BJ (cell line): ENCODE data around the gene MMD. TPM values are rescaled to one million over a fixed set of nuclear protein-coding genes. Genes with fewer than 3 reads are reported as not detected.
A peak's percentile ranks its signal among the peaks of the same experiment; 100 is the strongest.

Experiments used
- CTCF ChIA-PET: fragments of 350-600 bp; formaldehyde crosslinking; extraction: SDS; loops from one replicate; lab custom pipeline; 2021; ENCODE audit warnings: antibody characterized with exemption, inconsistent platforms; lab: Yijun Ruan, JAX
- POLR2A ChIA-PET: fragments of 300-600 bp; sonication (Branson Sonifier 250); formaldehyde crosslinking; extraction: SDS; loops from one replicate; lab custom pipeline; 2021; ENCODE audit warnings: antibody characterized with exemption; lab: Charles Lee
- DNase-seq: peaks from one replicate; pipeline ENCODE4 v3.0.0-alpha.2; 2011; ENCODE audit warnings: low read depth
- H3K27me3 ChIP-seq: 2 replicates; pipeline ENCODE4 v1.6.0; 2011; ENCODE audit warnings: low read length; ENCODE audit not compliant: control insufficient read depth, insufficient read depth
- H3K36me3 ChIP-seq: 2 replicates; pipeline ENCODE4 v1.5.1; 2011; ENCODE audit warnings: low read length; ENCODE audit not compliant: control insufficient read depth, insufficient read depth
- H3K4me3 ChIP-seq: 2 replicates; pipeline ENCODE4 v1.5.1; 2011; ENCODE audit warnings: low read depth, mild to moderate bottlenecking, control low read depth, low read length
- CTCF ChIP-seq: IDR thresholded peaks from 2 replicates; pipeline ENCODE4 v1.5.1; 2011; ENCODE audit warnings: low read depth, mild to moderate bottlenecking, control low read depth, inconsistent platforms, low read length, moderate library complexity; ENCODE audit not compliant: insufficient read depth
- polyA plus RNA-seq: library from polyadenylated mRNA; depleted of rRNA; stranded (reverse); fragments of >200 nt; gene quantifications from 2 replicates; pipeline ENCODE4 v1.2.3, GENCODE V29; 2011

MMD gene
- polyA plus RNA-seq, 1 experiment: 4.5 TPM

GRCh38 chr17:55462234-55462633 lies 40.6 kb upstream of the MMD start:
- TF ChIP-seq CTCF: no peak
- ChIA-PET CTCF (no interaction called here), POLR2A (no interaction called here)

GRCh38 chr17:55458978-55459377 lies 37.3 kb upstream of the MMD start:
- DNase-seq: no peak
- CTCF ChIA-PET: no interaction called here
- Histone ChIP-seq H3K27me3 (no peaks in the 10 kb centered on the region), H3K36me3 (no peaks in the 10 kb centered on the region), H3K4me3 (no peak overlapping the region)
- no peak for TF ChIP-seq CTCF
- POLR2A ChIA-PET: no interaction called here

More at GRCh38 chr17:55462234-55462633, 40.6 kb upstream of the MMD start:
- DNase-seq: no peak
- Histone ChIP-seq H3K27me3 (no peaks in the 10 kb centered on the region; the same call in 1 of the 2 replicates), H3K4me3 (no peak overlapping the region), H3K36me3 (no peaks in the 10 kb centered on the region)

DNA sequence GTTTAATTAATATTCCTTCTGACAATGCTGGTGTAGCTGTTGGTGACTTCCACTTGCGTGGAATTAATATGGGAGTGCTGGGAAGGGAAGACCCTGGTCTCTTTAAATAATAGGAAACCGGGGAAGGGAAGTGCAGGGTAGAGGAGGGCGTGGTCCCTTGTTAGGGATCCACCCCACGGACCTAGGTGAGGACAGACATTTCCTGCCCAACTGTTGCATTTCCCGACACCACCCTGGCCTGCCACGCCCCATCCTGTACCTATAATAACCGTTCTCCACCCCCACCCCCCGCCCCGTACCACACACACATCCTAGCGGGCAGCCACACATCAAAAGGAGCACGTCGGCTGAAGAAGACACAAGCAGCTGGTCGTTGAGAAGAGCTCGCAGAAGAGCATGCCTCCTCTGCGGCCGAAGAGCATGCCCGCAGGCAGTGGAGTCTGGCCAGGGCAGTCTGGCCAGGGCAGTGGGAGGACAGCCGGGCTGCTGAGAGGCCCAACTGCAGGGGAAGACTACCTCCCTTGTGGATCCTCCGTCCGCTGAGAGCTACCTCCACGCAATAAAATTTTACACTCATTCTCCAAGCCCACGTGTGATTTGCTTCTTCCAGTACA lies 36.8 kb upstream of the MMD start:
- TF ChIP-seq CTCF: no peak
- ChIA-PET POLR2A (no interaction called here), CTCF (no interaction called here)

GRCh38 chr17:55456307-55457240 lies 34.9 kb upstream of the MMD start:
- CTCF ChIA-PET: interaction anchor here (0.8 kb wide), 1 partner anchor 58 kb away, joined by 3 read pairs; no protein-coding TSS in a partner anchor
- no peaks in the 10 kb centered on the region for H3K27me3 ChIP-seq
- POLR2A ChIA-PET: no interaction called here
- no peak for TF ChIP-seq CTCF
- H3K4me3 ChIP-seq: no peak overlapping the region
- no peaks in the 10 kb centered on the region for H3K36me3 ChIP-seq
- DNase-seq: no peak

More for the DNA sequence above, 36.8 kb upstream of the MMD start:
- H3K27me3 ChIP-seq: no peaks in the 10 kb centered on the region
- H3K4me3 ChIP-seq: no peak overlapping the region
- DNase-seq: no peak
- no peaks in the 10 kb centered on the region for H3K36me3 ChIP-seq

- no peak overlapping the region for H3K4me3 ChIP-seq
- no peaks in the 10 kb centered on the region for H3K36me3 ChIP-seq
- CTCF ChIA-PET: interaction anchor here (0.6 to 1.4 kb wide), 3 partner anchors 32 to 628 kb away, joined by 3 to 4 read pairs (median 3); no protein-coding TSS in a partner anchor
- POLR2A ChIA-PET: interaction anchor here (1.0 kb wide), 1 partner anchor 21 kb away, joined by 4 read pairs; no protein-coding TSS in a partner anchor
- TF ChIP-seq CTCF: no peak
- no peaks in the 10 kb centered on the region for H3K27me3 ChIP-seq
- peak; percentile 73 for DNase-seq
Observed at GRCh38 chr17:55454906-55455474, 33.4 kb upstream of the MMD start.
